AG20443 (cell line): ENCODE measurements around the gene PCLAF.
"Not testable (repeated sequence)": the region's sequence is repeated elsewhere in the genome, so short reads cannot be mapped to it uniquely, and the experiment has no call there.

Experiments used
- DNase-seq: peaks from one replicate; pipeline ENCODE4 v3.0.0; 2012; ENCODE audit warnings: low spot score, mixed read lengths

The PCLAF gene

GRCh38 chr15:64361259-64361658 lies 20.0 kb downstream of the PCLAF start:
- DNase-seq, result no peak

DNA sequence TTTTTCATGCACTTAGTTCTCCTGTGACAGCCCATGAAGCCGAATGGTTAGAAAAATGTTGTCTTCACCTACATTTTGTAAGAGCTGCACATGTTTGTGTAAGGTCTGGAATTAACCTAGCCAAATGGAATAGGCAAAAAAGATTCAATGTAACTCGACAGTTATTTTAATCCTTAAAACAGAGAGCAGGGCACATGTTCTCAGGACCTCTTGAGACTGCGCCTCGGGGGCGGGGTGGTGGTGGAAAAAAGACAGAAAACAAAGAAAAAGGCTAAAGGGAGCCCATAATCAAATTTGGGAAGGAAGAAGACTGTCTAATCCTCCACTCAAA lies 24.6 kb downstream of the PCLAF start:
- DNase-seq, result no peak

DNA sequence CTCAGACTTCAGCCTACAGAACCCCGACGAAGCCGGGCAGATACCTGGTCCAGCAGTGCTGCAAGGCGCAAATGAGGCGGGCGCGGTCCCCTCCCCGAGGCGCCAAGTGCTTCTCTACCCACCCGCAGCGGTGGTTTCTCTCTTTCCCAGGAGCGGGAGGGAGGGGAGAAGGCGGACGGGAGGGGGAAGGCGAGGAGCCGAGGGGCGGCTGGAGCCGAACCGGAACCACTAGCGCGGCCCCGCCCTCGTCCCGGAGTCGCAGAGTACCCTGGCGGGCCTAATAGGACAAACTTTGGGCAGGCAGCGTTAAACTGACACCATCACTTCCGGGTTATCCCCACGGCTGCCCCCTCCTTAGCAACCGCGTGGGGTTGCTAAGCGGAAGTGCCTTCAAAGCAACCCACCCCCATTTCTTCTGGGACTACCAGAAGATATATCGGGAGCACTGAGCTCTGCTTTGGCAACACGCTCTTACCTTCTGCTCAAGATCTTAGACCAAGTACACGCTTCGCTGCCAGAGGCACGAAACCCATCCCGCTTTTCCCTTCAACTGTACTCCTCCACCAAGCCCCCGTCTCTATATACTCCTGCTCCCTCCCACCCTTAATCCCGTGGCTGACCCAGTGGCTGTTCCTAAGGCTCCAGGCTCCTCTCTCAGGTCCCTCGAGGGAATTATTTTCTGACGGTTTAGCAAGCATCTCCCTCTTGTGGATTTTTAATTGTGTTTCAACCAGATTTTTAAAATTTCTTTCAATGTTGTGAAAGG lies 25.1 kb downstream of the PCLAF start, which contains the start of gene CSNK1G1:
Gene CSNK1G1 (minus strand): TSS at position 230 of the 766 bp plus-strand sequence. CDS start 55,674 bp downstream, outside the sequence.
- DNase-seq, result peak; percentile 96

- DNase-seq, result peak; percentile 14
Observed at GRCh38 chr15:64355348-64355943, 25.8 kb downstream of the PCLAF start.

DNA sequence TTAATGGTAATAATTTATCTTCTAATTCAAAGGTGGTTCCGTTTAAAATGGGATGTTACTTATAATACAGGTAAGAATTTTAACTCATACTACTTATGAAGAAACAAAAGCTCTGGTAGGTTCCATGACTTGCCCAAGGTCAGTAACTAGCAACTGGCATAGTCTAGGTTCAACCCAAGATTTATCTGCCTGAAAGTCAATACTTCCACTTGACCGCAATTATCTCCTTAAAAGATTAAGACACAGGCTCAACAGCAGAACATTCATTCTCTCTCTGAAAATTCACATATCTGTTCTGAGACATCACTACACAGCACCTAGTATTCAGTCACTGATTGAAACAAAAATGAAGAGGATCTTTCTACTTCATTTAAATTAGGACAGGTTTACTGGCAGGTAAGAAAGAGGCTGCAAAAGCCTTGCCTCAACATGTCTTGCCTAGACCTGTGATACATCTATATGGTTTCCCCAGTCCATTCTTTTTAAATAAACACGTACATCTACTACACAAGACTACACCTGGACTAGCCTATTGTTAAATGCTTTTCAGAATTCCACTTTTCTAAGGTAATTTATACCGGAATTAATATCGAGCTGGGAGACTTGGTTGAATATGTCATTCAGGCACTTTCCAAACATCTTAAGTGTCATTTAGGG lies 26.4 kb downstream of the PCLAF start:
- DNase-seq, result no peak

DNA sequence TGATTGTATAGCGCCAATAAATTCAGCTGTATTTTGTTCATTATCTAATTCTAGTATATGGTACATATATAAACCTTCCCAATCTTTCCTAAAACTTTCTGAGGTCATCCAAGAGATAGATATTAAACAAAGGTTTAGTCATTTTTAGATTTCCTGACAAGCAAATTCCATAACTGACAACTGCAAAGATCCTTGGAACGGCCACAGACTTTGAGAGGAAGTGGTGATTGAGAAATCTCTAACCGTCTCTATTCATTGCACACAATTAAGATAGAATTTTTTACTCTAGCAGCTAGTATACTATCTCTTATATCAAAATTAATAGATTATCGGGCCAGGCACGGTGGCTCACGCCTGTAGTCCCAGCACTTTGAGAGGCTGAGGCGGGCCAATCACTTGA lies 30.0 kb downstream of the PCLAF start:
- no peak for DNase-seq

GRCh38 chr15:64349375-64349774 lies 31.9 kb downstream of the PCLAF start:
- no peak for DNase-seq

DNA sequence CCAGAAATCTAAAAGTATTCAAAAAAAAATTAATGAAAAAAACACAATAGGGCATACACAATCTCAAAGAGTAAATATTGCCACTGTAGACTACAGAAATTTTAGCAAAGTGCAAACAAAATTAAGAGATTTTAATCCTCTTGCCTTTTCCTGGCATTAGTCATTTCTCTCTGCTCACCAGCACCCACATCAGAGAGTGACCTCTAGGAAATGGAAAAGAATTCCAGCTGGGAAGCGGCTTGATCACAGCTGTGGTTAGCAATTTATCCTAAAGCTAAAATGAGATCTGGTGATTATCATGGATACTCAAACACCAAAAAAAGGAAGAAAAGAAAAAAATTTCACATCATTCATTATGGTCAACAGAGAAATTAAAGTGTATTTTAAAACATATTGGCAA lies 32.8 kb downstream of the PCLAF start:
- no peak for DNase-seq

GRCh38 chr15:64346242-64346641 lies 35.0 kb downstream of the PCLAF start:
- DNase-seq, result not testable (repeated sequence)

DNA sequence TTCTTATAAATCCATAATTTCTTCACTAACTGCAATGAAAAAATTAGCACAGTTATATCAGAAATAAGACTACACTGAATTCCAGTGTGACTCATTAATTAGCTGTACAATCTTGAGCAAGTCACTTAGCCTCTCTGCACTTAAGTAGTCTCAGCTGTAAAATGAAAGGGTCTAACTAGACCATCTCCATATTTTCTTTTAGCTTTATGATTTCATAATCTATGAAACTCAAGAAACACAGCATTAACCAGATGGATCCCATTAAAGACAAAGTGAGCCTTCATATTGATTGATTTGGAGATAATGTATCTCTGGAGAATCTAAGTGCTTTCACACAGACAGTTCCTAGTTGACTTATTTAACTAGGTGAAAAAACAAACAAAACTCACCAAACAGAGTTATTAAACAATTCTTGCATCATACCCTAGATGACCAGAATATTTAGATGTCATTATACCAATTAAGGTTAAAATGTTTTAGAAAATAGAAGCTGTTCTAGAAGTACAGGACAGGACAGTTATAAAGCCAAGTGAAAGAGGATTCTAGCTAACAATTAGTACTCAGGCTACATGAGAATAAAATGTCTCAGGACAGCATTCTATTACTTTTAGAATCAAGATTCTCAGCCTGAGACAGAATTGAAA lies 36.5 kb downstream of the PCLAF start:
- no peak for DNase-seq

GRCh38 chr15:64343841-64344240 lies 37.4 kb downstream of the PCLAF start:
- DNase-seq, result no peak

DNA sequence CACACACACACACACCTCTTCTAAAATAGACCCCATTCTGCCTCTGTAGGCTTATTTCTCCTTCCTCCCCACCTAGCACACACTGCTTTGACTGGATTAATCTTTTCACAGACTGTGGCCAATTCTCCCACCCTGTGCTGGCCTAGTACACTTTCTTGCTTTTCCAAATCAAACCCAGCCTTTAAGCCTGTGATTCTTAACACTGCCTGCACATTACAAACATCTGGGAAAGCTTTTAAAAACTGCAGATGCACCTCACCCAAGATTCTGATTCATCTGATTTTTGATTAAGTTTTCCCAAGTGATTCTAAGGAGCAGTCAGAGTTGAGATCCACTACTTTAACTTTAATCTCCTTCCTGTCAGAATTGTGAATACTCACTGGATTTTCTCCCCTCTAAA lies 38.0 kb downstream of the PCLAF start:
- DNase-seq, result peak; percentile 24

GRCh38 chr15:64341961-64342360 lies 39.3 kb downstream of the PCLAF start:
- DNase-seq, result no peak

DNA sequence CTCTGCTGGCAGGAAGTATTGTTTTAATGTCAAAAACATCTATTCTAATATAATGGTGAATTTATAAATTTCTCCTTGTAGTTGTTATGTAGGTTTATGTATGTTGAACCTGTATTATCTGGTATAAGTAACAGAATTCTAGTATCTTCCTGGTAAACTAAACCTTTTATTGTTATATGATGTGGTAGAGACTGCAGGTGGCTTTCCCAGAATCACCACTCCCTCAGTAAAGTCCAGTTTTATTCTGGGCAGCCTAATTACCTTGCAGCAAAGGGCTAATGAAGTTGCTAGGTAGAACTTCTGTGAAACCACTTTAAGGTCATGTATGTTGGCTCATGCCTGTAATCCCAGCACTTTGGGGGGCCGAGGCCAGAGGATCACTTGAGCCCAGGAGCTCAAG lies 40.9 kb downstream of the PCLAF start:
- DNase-seq, result no peak

DNA sequence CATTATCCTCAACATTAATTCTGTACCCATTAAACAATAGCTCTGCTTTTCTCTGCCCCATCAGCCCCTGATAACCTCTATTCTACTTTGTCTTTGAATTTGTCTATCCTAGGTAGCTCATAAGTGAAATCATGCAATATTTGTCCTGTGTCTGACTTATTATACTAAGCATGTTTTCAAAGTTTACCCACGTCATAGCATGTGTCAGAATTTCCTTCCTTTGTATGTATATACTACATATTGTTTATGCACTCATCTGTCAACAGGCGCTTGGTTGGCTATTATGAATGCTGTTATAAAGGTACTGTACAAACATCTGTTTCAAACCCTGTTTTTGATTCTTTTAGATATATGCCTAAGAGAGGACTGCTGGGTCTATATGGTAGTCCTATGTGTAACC lies 43.5 kb downstream of the PCLAF start:
- DNase-seq, result no peak

DNA sequence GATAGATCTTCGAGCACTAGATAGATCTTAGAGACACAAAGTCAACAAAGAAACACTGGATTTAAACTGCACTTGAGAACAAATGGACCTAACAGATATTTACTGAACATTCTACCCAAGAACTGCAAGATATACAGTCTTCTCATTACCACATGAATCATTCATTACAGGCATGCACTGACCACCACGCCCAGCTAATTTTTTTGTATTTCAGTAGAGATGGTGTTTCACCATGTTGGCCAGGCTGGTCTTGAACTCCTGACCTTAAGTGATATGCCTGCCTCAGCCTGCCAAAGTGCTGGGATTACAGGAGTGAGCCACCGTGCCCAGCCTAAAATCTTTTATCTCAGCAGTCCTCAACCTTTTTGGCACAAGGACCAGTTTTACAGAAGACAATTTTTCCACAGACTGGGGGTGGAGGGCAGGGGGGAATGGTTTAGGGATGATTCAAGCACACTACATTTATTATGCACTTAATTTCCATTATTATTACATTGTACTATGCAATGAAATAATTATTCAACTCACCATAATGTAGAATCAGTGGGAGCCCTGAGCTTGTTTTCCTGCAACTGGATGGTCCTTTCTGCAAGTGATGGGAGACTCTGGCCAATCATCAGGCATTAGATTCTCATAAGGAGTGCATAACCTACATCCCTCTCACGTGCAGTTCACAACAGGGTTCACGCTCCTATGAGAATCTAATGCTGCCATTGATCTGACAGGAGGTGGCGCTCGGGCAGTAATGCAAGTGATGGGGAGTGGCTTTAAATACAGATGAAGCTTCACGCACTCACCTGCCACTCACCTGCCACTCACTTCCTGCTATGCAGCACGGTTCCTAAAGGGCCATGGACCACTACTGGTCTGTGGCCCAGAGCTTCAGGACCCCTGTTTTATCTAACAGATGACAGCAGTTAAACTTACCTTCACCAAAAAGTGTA lies 47.0 kb downstream of the PCLAF start:
- DNase-seq, result no peak

DNA sequence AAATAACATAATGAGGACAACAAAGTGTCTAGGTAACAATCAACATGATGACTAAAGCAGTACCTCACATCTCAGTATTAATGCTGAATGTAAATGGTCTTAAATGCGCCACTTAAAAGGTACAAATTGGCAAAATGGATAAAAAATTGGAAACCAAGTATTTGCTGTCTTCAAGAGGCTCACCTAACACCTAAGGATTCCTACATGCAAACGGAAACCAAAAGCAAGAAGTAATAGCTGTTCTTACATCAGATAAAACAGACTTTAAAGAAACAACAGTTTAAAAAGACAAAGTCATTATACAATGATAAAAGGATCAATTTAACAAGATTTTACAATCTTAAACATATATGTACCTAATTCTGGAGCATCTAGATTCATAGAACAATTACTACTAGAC lies 47.7 kb downstream of the PCLAF start:
- DNase-seq, result no peak

DNA sequence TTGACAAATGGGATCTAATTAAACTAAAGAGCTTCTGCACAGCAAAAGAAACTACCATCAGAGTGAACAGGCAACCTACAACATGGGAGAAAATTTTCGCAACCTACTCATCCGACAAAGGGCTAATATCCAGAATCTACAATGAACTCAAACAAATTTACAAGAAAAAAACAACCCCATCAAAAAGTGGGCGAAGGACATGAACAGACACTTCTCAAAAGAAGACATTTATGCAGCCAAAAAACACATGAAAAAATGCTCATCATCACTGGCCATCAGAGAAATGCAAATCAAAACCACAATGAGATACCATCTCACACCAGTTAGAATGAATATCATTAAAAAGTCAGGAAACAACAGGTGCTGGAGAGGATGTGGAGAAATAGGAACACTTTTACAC lies 49.6 kb downstream of the PCLAF start:
- DNase-seq, result not testable (repeated sequence)

- DNase-seq, result not testable (repeated sequence)
Observed at GRCh38 chr15:64326975-64327374, 54.3 kb downstream of the PCLAF start.

GRCh38 chr15:64326458-64326857 lies 54.8 kb downstream of the PCLAF start:
- not testable (repeated sequence) for DNase-seq

- DNase-seq, result no peak
Observed at GRCh38 chr15:64324165-64324877, 56.9 kb downstream of the PCLAF start.
